ENCODE measurements around the gene MAPRE2. TPM values are rescaled to one million over a fixed set of nuclear protein-coding genes. Genes with fewer than 3 reads are reported as not detected.

The MAPRE2 gene
- total RNA-seq, 1 donor from 2014 or later, result 50.7 TPM

DNA sequence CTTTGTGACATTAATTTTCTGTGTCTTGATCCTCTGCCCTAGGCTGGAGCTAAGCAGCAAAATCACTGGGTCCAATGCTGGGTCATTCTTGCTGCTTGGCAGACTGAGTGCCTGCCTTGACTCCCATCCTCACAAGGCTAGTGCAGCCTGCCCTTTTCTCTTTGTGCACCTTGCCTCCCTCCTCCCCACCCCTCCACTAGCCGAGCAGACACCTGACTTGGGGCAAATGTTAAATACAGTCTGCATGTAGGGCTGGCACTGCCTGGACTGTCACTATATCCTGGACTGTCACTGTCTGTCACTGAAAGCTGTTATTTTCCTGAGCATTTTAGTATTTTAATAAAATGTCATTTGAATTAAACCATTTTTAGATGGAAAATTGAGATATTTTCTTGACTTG is 33.4 kb downstream of the MAPRE2 start:
- Mint-ChIP-seq H3K9me3 (no peaks in the 10 kb centered on the region), H3K4me3 (no peak overlapping the region), H3K27ac (no peak overlapping the region), H3K4me1 (ENCODE audit: low read depth) (peaks cover 21% of the 10 kb centered on the region), H3K27me3 (ENCODE audit: insufficient read depth) (no peaks in the 10 kb centered on the region), H3K36me3 (ENCODE audit: low read depth) (peaks cover 24% of the 10 kb centered on the region)
- intact Hi-C loops (cut with micrococcal nuclease), result no loop called here
- no peak for DNase-seq (ENCODE audit: low spot score)

DNA sequence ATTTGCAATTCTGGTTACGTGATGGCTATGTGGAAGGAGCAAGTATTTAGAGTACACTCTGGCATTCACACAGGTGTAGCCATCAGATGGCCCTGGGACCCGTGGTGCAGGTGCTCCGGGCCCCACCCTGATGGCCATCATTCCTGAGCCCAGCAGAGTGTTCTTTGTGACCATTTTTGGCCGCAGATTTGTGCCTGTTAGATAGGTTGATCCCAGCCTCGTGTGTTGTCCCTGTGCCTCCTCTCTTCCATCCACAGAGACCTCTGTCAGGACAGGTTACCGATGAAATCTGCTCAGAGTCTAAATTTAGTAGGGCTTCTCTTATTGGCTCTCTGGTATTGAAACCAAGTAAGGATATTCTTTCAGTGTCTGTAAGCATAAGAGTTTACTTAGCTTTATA is 33.9 kb downstream of the MAPRE2 start:
- DNase-seq (ENCODE audit: low spot score), result no peak
- no peak overlapping the region for H3K4me3 Mint-ChIP-seq
- no peaks in the 10 kb centered on the region for H3K9me3 Mint-ChIP-seq
- no peaks in the 10 kb centered on the region for H3K27me3 Mint-ChIP-seq (ENCODE audit: insufficient read depth)
- H3K36me3 Mint-ChIP-seq (ENCODE audit: low read depth), result peaks cover 24% of the 10 kb centered on the region
- H3K4me1 Mint-ChIP-seq (ENCODE audit: low read depth), result peaks cover 21% of the 10 kb centered on the region
- intact Hi-C loops (cut with micrococcal nuclease), result no loop called here
- no peak overlapping the region for H3K27ac Mint-ChIP-seq

DNA sequence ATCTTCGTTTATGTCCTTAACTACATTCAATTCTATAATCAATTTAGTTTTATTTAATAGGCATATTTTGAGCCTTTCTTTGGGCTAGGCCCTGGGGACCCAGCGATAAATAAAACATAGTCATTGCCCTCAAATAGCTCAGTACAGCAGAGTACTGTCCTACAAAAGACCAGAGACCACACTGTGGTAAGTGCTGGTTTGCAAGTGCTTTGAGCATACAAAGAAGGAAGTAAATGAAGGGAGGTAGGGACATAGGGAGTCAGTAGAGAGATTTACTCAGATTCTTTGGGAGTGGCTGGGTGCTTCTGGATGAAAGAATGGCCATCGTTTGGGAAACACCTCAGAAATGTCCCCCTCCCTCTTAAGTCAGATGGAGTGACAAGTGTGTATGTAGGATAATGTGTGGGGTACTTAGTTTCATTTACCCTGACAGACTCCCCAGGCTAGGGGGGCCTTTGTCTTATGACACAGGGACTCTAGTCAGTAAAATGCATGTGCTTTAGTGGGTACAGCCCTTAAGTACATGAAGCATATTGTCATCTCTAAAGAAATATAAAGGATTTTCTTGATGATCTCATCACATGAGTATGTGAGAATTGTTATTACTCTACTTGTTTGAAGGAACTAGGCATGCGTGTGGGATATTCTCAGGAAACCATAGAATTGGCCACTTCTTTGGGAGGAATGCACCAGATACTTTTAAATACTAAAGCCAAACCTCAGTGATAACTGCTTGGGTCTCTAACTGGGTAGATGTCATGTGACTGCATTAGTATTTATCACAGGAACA is 35.1 kb downstream of the MAPRE2 start:
- H3K9me3 Mint-ChIP-seq, result no peaks in the 10 kb centered on the region
- intact Hi-C loops (cut with micrococcal nuclease), result no loop called here
- H3K36me3 Mint-ChIP-seq (ENCODE audit: low read depth), result peaks cover 18% of the 10 kb centered on the region
- H3K27me3 Mint-ChIP-seq (ENCODE audit: insufficient read depth), result no peaks in the 10 kb centered on the region
- no peak overlapping the region for H3K27ac Mint-ChIP-seq
- H3K4me3 Mint-ChIP-seq, result no peak overlapping the region
- no peak for DNase-seq (ENCODE audit: low spot score)
- peaks cover 21% of the 10 kb centered on the region for H3K4me1 Mint-ChIP-seq (ENCODE audit: low read depth)

DNA sequence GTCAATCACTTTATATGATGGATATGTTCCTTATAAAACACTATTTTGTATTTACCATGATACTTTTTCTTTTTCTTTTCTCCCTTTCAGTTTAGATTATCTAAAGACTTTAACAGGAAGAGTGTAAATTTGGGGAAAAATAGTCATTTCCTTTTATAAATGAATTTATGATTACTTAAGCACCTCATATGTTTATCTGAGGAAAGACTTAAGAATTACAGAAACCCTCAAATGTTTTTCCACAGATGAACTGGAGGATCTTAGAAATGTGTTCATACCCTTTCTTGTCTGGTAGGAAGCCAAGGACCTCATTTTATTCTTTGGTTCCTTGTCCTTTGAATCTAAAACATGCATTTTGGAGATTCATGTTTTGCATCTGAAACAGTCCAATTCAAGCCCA is 36.7 kb downstream of the MAPRE2 start:
- H3K27me3 Mint-ChIP-seq (ENCODE audit: insufficient read depth), result no peaks in the 10 kb centered on the region
- H3K4me1 Mint-ChIP-seq (ENCODE audit: low read depth), result peaks cover 10% of the 10 kb centered on the region
- no peaks in the 10 kb centered on the region for H3K9me3 Mint-ChIP-seq
- peaks cover 15% of the 10 kb centered on the region for H3K36me3 Mint-ChIP-seq (ENCODE audit: low read depth)
- intact Hi-C loops (cut with micrococcal nuclease), result no loop called here
- no peak for DNase-seq (ENCODE audit: low spot score)
- no peak overlapping the region for H3K4me3 Mint-ChIP-seq
- H3K27ac Mint-ChIP-seq, result no peak overlapping the region

DNA sequence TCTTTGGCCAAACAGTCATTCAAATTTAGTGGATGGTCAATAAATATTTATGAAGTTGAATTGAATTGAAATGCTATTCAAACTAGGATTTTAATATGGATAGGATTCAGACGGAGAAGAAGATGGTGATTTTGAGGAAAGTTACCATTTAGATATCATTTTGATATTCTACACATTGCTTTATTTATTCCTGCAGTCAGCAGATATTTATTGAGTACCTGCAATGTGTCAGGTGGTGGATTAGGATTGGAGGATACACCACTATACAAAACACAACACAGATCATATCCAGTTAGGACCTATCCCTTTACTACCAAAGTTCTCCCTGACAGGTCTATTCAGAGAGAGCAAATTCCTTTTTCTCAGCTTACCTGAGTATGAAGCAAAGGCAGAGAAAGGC is 38.8 kb downstream of the MAPRE2 start:
- Mint-ChIP-seq H3K4me3 (no peak overlapping the region), H3K27ac (no peak overlapping the region), H3K27me3 (ENCODE audit: insufficient read depth) (no peaks in the 10 kb centered on the region), H3K4me1 (ENCODE audit: low read depth) (peaks cover 10% of the 10 kb centered on the region), H3K9me3 (no peaks in the 10 kb centered on the region), H3K36me3 (ENCODE audit: low read depth) (peaks cover 16% of the 10 kb centered on the region)
- intact Hi-C loops (cut with micrococcal nuclease), result no loop called here
- no peak for DNase-seq (ENCODE audit: low spot score)

DNA sequence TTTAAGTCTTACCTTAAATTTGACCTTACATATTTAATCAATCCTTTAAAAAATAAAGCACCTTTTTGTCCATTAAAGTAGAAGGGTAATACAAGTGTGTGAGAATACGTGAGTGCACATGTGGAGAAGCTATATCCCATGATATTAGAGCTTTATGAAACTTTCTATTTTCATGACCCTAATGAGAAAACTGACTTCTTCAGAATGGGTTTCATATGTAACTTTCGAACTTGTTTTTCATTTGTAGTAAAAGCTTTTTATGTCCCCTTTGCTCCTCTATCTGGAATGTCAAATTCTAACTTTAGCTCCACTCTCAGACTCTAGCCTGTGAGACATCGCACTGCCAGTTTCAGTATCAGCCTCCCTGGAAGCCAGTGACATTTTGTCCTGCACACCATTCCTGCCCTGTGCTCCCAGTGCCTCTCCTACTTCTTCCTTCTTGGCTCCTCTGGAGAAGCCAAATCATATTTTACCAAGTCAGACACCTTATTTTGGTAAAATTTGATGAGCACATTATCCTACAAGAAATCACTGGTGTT is 42.0 kb downstream of the MAPRE2 start:
- Mint-ChIP-seq H3K4me1 (ENCODE audit: low read depth) (no peaks in the 10 kb centered on the region), H3K36me3 (ENCODE audit: low read depth) (peaks cover 14% of the 10 kb centered on the region), H3K27me3 (ENCODE audit: insufficient read depth) (no peaks in the 10 kb centered on the region), H3K9me3 (no peaks in the 10 kb centered on the region), H3K27ac (no peak overlapping the region), H3K4me3 (no peak overlapping the region)
- intact Hi-C loops (cut with micrococcal nuclease), result no loop called here
- no peak for DNase-seq (ENCODE audit: low spot score)

DNA sequence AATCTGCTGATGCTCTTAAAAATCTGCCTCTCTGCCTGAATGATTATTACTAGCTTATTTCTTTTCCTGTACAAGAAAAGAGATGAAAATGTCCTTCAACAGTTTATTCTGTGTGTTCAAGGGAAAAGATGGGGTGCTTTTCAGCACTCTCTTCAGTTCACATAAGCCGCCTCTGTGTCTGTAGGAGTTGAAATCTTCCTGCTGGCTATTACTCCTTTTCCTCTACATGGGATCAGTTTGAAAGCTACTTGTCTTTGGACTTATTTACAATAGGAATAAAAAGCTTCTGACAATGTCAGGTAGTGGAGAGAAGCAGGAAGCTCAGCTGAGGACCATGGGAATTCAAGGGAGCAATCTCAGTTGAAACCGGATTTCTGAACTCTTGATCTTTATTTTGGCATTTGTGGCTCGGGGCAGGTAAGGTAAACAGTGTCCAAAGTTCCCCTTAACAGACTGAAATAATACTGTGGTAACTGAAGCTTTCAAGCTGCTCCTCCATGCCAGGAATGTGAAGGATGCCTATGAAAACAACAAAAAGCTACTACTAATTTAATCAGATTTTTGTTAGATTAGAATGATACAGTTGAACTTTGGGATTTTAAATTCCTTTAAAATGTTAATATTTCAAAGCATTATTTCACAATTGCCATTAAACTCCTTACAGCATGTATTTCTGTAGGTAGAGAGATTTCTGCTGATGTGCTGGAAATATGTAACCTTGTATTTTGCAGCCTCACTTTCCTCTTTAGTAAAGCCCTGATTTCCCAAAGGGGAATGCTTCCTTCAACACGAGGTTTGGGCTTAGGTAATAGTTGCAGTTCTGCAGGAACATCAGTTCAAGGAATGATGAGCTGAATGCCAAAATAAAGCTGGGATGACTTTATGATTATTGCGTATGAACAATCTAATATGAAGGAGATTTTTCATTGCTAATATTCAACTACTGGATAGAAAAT is 43.6 kb downstream of the MAPRE2 start:
- Mint-ChIP-seq H3K4me1 (ENCODE audit: low read depth) (no peaks in the 10 kb centered on the region), H3K4me3 (no peak overlapping the region), H3K9me3 (no peaks in the 10 kb centered on the region), H3K27ac (no peak overlapping the region), H3K36me3 (ENCODE audit: low read depth) (peaks cover 11% of the 10 kb centered on the region), H3K27me3 (ENCODE audit: insufficient read depth) (no peaks in the 10 kb centered on the region)
- DNase-seq (ENCODE audit: low spot score), result no peak
- intact Hi-C loops (cut with micrococcal nuclease), result no loop called here

DNA sequence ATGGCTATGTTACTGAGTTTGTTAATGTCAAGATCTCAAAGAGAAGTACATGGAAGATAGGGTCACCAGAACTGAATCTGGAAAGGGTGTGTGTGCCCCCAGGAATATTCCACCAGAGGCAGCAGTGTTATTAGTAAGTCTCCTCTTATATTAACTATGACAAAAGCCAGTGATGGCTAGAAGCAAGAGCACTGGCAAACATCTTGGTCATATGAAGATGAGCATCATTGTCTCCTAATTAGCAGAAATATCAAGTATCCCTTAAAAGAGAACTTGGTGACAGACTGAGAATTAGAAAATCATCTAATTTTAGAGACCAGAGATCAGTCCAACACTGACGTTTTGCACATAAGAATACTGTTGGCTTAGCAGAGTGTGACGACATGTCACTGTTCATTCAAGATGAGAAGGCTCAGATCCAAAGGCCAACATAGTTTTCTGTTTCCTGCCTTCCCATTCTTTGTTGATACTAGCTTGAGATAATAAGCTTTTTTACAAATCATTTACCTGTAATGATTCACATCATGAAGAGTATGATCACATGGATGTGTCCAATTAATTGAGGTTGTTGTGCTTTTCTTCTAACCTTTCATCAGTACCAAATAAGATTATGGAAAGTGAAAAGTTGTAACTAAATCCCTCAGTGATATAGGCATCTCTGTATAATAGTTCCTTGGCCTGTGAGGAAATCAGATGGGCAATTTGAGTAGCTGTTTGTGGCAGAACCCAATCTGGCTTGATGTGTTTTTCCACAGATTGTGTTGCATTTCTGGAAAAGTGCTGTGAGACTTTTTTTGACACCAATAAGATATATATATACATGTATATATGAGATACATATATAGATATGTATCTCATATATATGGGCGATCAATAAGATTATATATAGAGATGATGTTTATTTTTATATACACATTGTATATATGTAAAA is 44.5 kb downstream of the MAPRE2 start:
- no peaks in the 10 kb centered on the region for H3K27me3 Mint-ChIP-seq (ENCODE audit: insufficient read depth)
- no peak overlapping the region for H3K4me3 Mint-ChIP-seq
- no peaks in the 10 kb centered on the region for H3K9me3 Mint-ChIP-seq
- intact Hi-C loops (cut with micrococcal nuclease), result no loop called here
- no peaks in the 10 kb centered on the region for H3K4me1 Mint-ChIP-seq (ENCODE audit: low read depth)
- no peak overlapping the region for H3K27ac Mint-ChIP-seq
- peaks cover 14% of the 10 kb centered on the region for H3K36me3 Mint-ChIP-seq (ENCODE audit: low read depth)
- DNase-seq (ENCODE audit: low spot score), result no peak

DNA sequence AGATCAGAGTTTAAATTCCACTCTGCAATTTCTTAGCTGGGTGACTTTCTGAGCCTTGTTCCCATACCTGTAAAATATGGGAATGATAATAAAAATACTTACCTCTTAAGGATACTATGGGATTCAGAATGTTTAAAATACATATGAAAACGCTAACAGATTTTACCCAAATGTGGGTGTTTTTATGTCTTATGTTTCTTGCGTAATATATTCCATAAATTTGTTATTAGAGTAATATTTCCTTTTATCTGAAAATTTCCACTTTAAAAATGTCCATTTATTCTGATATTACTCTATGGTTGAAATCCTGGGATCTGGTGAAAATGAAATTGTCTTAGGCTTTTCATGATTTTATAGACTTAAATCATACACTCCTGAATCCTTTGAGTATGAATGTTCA is 45.5 kb downstream of the MAPRE2 start:
- Mint-ChIP-seq H3K9me3 (no peaks in the 10 kb centered on the region), H3K27ac (no peak overlapping the region), H3K4me3 (no peak overlapping the region), H3K36me3 (ENCODE audit: low read depth) (peaks cover 14% of the 10 kb centered on the region), H3K4me1 (ENCODE audit: low read depth) (no peaks in the 10 kb centered on the region), H3K27me3 (ENCODE audit: insufficient read depth) (no peaks in the 10 kb centered on the region)
- intact Hi-C loops (cut with micrococcal nuclease), result no loop called here
- DNase-seq (ENCODE audit: low spot score), result no peak

DNA sequence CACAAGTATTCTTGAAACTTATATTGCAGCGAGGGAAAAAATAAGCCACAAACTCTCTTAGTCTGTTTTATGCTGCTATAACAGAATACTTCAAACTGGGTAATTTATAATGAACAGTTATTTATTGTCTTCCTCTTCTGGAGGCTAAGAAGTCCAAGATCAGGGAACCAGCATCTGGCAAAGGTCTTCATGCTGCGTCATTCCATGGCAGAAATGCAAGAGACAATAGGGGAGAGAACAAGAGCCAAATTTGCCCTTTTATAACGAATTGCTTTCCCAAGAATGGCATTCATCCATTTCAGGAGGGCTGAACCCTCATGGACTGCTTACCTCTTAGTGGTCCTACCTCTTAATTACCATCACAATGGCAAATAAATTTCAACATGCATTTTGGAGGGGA is 46.5 kb downstream of the MAPRE2 start:
- H3K27ac Mint-ChIP-seq, result no peak overlapping the region
- H3K36me3 Mint-ChIP-seq (ENCODE audit: low read depth), result peaks cover 12% of the 10 kb centered on the region
- intact Hi-C loops (cut with micrococcal nuclease), result no loop called here
- H3K9me3 Mint-ChIP-seq, result no peaks in the 10 kb centered on the region
- no peaks in the 10 kb centered on the region for H3K27me3 Mint-ChIP-seq (ENCODE audit: insufficient read depth)
- H3K4me1 Mint-ChIP-seq (ENCODE audit: low read depth), result no peaks in the 10 kb centered on the region
- H3K4me3 Mint-ChIP-seq, result no peak overlapping the region
- no peak for DNase-seq (ENCODE audit: low spot score)

DNA sequence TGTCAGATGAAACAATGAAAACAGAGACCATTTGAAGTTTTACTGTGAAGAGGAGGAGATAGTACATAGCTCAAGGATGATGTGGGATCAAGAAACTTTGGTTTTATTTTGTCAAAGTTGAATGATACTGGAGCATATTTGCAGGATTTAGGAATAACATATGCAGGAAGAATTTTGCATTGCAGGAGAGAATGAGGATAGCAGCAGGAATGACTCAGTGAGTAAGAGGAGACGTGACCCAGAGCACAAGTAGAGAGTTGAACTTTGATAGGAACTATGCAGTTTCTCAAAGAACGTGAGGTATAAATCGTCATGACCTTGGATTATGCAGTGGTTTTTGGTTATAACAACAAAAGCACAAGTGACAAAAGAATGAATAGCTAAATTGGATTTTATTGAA is 47.7 kb downstream of the MAPRE2 start:
- no peaks in the 10 kb centered on the region for H3K9me3 Mint-ChIP-seq
- peaks cover 12% of the 10 kb centered on the region for H3K36me3 Mint-ChIP-seq (ENCODE audit: low read depth)
- no peak overlapping the region for H3K4me3 Mint-ChIP-seq
- no peak for DNase-seq (ENCODE audit: low spot score)
- H3K27me3 Mint-ChIP-seq (ENCODE audit: insufficient read depth), result no peaks in the 10 kb centered on the region
- intact Hi-C loops (cut with micrococcal nuclease), result no loop called here
- no peaks in the 10 kb centered on the region for H3K4me1 Mint-ChIP-seq (ENCODE audit: low read depth)
- H3K27ac Mint-ChIP-seq, result no peak overlapping the region

DNA sequence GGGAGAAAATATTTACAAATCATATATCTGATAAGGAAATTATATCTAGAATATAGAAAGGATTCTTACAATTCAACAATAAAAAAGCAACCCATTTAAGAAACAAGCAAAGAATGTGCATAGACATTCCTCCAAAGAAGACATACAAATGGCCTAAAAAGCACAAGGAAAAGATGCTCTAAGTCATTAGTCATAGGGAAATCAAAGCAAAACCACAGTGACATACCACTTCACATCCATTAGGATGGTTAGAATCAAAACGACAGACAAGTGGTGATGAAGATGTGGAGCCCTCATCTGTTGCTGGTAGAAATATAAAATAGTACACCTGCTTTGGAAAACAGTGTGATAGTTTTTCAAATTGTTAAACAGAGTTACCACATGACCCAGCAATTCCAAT is 48.2 kb downstream of the MAPRE2 start:
- Mint-ChIP-seq H3K27ac (no peak overlapping the region), H3K4me1 (ENCODE audit: low read depth) (no peaks in the 10 kb centered on the region), H3K36me3 (ENCODE audit: low read depth) (peaks cover 11% of the 10 kb centered on the region), H3K4me3 (no peak overlapping the region), H3K9me3 (no peaks in the 10 kb centered on the region), H3K27me3 (ENCODE audit: insufficient read depth) (no peaks in the 10 kb centered on the region)
- intact Hi-C loops (cut with micrococcal nuclease), result no loop called here
- no peak for DNase-seq (ENCODE audit: low spot score)
